Endodermal cell (in vitro differentiated cells): ENCODE data around the gene CLIC1. TPM values are rescaled to one million over a fixed set of nuclear protein-coding genes. Genes with fewer than 3 reads are reported as not detected.

Experiments used
- DNase-seq: peaks from one replicate; pipeline ENCODE4 v3.0.0-alpha.2; 2017
- H3K27ac ChIP-seq: 2 replicates; pipeline ENCODE4 v1.5.1; 2013; ENCODE audit warnings: mild to moderate bottlenecking, low read depth, low read length, moderate library complexity
- H3K27me3 ChIP-seq: 2 replicates; pipeline ENCODE4 v1.6.1; 2013; ENCODE audit warnings: mild to moderate bottlenecking, low read length, moderate library complexity; ENCODE audit not compliant: insufficient read depth, control insufficient read depth, poor library complexity, severe bottlenecking
- H3K36me3 ChIP-seq: 2 replicates; pipeline ENCODE4 v1.7.0; 2013; ENCODE audit warnings: mild to moderate bottlenecking, low read length, moderate library complexity; ENCODE audit not compliant: control insufficient read depth, insufficient read depth
- H3K4me1 ChIP-seq: one replicate; pipeline ENCODE4 v1.7.0; 2013; ENCODE audit warnings: low read length; ENCODE audit not compliant: control insufficient read depth, insufficient read depth
- H3K4me3 ChIP-seq: 2 replicates; pipeline ENCODE4 v1.5.1; 2013; ENCODE audit warnings: mild to moderate bottlenecking, low read length, moderate library complexity
- H3K9ac ChIP-seq: 2 replicates; pipeline ENCODE4 v1.6.1; 2013; ENCODE audit warnings: mild to moderate bottlenecking, low read length, moderate library complexity; ENCODE audit not compliant: poor library complexity, severe bottlenecking; ENCODE audit errors: extremely low read depth
- H3K9me3 ChIP-seq: 2 replicates; pipeline ENCODE4 v1.6.1; 2013; ENCODE audit warnings: mild to moderate bottlenecking, low read length, moderate library complexity; ENCODE audit not compliant: control insufficient read depth
- H3K27ac Mint-ChIP-seq: 2 replicates; pipeline ENCODE4 v1.8.0; 2020; ENCODE audit warnings: mixed read lengths
- H3K27me3 Mint-ChIP-seq: 2 replicates; pipeline ENCODE4 v1.8.0; 2021; ENCODE audit warnings: mild to moderate bottlenecking, mixed read lengths; ENCODE audit not compliant: insufficient read depth
- H3K36me3 Mint-ChIP-seq: 2 replicates; pipeline ENCODE4 v1.8.0; 2020; ENCODE audit warnings: low read depth, mixed read lengths
- H3K4me1 Mint-ChIP-seq: 2 replicates; pipeline ENCODE4 v1.8.0; 2020; ENCODE audit warnings: mixed read lengths
- H3K4me3 Mint-ChIP-seq: 2 replicates; pipeline ENCODE4 v1.8.0; 2020; ENCODE audit warnings: mild to moderate bottlenecking, moderate library complexity, mixed read lengths
- H3K9me3 Mint-ChIP-seq: 2 replicates; pipeline ENCODE4 v1.8.0; 2020; ENCODE audit warnings: mild to moderate bottlenecking, mixed read lengths
- WGBS, 2 experiments: methylation state at CpG; one replicate each; pipeline versions ENCODE4 v1.1.5 to v1.1.7; 2013; ENCODE audit warnings: missing lambda C conversion rate in 2 of 2, mixed read lengths in 1 of 2; ENCODE audit not compliant: insufficient coverage in 1 of 2, insufficient read length in 1 of 2; 5-methylcytosine and 5-hydroxymethylcytosine counted together
- total RNA-seq, 2 donors: library from RNA; stranded (reverse); fragmentation: NEBNext Ultra II Directional in 1 of 2; extraction: Animal tissue kit (Norgen Biotek cat#: 25700) in 1 of 2; gene quantifications; 2 replicates in 1 of 2; 3 replicates in 1 of 2; pipeline ENCODE4 v1.2.1, GENCODE V29; 2021
- TF ChIP-seq, protein P1 (sequence below): fragments of 200-600 bp; sonication (generic); conservative IDR thresholded peaks from 2 replicates; pipeline ENCODE4 v1.5.0; 2021; ENCODE audit warnings: antibody characterized with exemption, mild to moderate bottlenecking

The CLIC1 gene
- total RNA-seq, 2 donors from 2014 or later = 289 to 380 TPM

DNA sequence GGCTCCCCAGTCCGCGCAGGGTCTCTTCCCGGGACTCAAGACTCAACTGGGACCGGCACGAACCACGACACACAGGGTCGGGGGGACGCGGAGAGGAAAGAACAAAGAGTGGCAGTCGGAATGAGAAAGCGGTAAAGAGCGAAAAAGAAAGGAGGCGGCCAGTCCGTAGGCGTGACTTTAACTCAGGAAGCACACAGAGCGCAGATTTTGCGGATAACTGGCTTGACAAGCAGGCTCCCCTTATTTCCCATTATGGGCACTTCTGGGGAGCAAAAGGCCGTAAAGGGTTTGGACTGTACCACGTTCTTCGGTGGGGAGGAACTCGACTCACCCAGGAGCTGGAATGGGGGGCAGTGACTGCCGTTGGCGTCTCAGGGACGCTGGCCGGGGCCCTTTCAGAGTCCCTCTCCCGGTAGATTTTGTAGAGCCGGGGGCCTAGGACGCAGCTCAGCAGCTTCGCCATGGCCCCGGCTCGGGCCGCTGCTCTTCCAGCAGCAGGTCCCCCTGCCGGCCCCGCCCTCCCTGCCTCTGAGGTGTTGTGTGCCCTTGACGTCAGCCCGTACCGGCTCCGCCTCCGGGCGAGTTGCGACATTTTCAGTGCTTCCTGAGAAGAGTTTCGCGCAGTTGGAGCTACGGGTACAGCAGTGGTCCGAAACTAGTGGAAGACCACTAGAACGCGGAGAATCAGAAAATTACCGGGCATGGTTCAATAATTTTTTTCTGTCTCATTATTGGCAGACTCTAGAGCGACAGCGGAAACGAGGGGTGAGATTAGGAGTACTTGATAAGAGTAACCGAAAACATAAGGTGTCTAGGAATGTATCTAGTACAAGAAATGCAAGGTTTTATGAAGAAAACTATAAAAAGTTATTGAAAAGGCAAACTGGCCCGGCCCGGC, 33.3 kb downstream of the CLIC1 start, which contains the start of gene ABHD16A:
TSS of gene ABHD16A (minus strand) at position 506 of the 898 bp plus-strand sequence. CDS start at position 463, 43 bp downstream.
- H3K27ac Mint-ChIP-seq = peak within 1 kb of the TSS; percentile 93
- Histone ChIP-seq H3K27me3 (no peaks in the 10 kb centered on the region), H3K4me3 (peak within 1 kb of the TSS; percentile 97), H3K9ac (peak within 1 kb of the TSS; percentile 90), H3K4me1 (peaks cover 7% of the 10 kb centered on the region), H3K36me3 (peaks cover 22% of the 10 kb centered on the region), H3K27ac (peak within 1 kb of the TSS; percentile 89), H3K9me3 (no peaks in the 10 kb centered on the region)
- peak; percentile 99 for DNase-seq
- H3K4me1 Mint-ChIP-seq = peaks cover 17% of the 10 kb centered on the region
- H3K9me3 Mint-ChIP-seq = no peaks in the 10 kb centered on the region
- H3K27me3 Mint-ChIP-seq = peaks cover 2% of the 10 kb centered on the region
- TF ChIP-seq, protein P1, sequence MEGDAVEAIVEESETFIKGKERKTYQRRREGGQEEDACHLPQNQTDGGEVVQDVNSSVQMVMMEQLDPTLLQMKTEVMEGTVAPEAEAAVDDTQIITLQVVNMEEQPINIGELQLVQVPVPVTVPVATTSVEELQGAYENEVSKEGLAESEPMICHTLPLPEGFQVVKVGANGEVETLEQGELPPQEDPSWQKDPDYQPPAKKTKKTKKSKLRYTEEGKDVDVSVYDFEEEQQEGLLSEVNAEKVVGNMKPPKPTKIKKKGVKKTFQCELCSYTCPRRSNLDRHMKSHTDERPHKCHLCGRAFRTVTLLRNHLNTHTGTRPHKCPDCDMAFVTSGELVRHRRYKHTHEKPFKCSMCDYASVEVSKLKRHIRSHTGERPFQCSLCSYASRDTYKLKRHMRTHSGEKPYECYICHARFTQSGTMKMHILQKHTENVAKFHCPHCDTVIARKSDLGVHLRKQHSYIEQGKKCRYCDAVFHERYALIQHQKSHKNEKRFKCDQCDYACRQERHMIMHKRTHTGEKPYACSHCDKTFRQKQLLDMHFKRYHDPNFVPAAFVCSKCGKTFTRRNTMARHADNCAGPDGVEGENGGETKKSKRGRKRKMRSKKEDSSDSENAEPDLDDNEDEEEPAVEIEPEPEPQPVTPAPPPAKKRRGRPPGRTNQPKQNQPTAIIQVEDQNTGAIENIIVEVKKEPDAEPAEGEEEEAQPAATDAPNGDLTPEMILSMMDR = peak; percentile 27
- H3K4me3 Mint-ChIP-seq = peak within 1 kb of the TSS; percentile 87
- H3K36me3 Mint-ChIP-seq = peaks cover 19% of the 10 kb centered on the region
- WGBS, 2 experiments = 3 to 4% methylated on average over 50 to 54 of the region's 54 CpGs

DNA sequence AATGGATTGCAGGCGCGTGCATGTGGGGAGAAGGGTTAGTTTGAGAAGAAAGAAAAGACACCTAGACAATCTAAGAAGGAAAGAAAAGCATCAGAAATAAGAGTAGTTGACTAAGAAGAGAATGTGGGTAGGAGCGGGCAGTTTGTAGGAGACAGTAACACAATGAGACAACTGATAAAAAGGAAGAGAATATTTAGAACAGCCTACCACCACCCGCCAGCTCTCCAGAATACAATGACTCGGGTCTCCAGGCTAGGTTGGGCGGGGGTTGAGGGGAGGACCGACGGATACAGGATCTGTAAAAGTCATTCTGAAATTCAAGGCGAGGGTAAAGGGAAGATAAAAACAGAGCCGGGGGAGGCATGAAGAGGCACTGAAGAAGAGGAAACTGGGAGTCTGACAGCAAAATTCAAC, 33.9 kb downstream of the CLIC1 start:
- 4 to 5% methylated on average over 7 to 10 of the region's 10 CpGs for WGBS, 2 experiments
- peak overlapping the region; percentile 90 for H3K9ac ChIP-seq
- H3K27me3 ChIP-seq = no peaks in the 10 kb centered on the region
- Mint-ChIP-seq H3K36me3 (peaks cover 25% of the 10 kb centered on the region), H3K9me3 (no peaks in the 10 kb centered on the region), H3K27me3 (peaks cover 2% of the 10 kb centered on the region), H3K4me1 (peaks cover 17% of the 10 kb centered on the region), H3K27ac (peak overlapping the region; percentile 93), H3K4me3 (peak overlapping the region; percentile 87)
- no peak for DNase-seq
- TF ChIP-seq, protein P1 = no peak
- peak overlapping the region; percentile 97 for H3K4me3 ChIP-seq
- H3K36me3 ChIP-seq = peaks cover 27% of the 10 kb centered on the region
- no peaks in the 10 kb centered on the region for H3K9me3 ChIP-seq
- peaks cover 7% of the 10 kb centered on the region for H3K4me1 ChIP-seq
- H3K27ac ChIP-seq = peak overlapping the region; percentile 89

DNA sequence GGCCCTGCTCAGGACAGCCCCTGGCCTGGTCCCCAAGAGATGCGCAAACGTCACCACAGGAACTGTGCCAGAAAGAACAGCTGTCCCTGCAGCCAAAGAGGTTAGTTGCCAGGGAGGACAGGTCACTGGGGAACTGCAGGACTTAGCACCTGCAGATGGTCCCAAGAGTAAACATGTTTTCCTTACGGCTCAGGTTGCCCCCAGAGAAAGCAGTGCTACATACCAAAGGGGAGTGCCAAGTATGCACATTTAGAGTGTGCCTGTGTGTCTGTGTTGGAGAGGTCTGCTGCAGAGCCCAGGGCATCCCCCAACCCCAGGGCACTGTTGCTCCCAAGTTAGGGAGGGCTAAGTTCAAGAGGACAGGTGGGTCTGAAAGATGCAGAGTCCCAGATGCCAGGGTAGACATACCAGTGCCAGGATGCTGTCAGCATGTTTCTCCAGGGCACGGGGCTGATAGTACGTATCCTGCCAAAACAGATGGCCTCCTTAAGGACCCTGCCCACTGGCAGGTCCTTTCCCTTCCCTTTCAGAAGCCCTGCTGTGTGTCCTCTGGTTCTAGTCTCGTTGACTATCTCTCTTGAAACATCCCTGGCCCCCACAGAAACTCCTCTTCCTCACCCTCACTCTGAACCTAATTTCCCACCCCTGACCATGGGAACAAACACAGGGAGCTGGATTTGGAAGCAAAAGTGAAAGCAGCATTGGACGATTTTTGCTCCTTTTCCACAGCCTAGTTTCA, 34.5 kb downstream of the CLIC1 start:
- Histone ChIP-seq H3K27ac (no peak overlapping the region), H3K36me3 (peaks cover 29% of the 10 kb centered on the region), H3K4me1 (peaks cover 7% of the 10 kb centered on the region), H3K4me3 (peak overlapping the region; percentile 97), H3K9me3 (no peaks in the 10 kb centered on the region), H3K9ac (peak overlapping the region; percentile 90), H3K27me3 (no peaks in the 10 kb centered on the region)
- H3K27ac Mint-ChIP-seq = peak overlapping the region; percentile 93
- WGBS, 2 experiments = 66 to 67% methylated on average over 5 to 7 of the region's 7 CpGs
- peaks cover 17% of the 10 kb centered on the region for H3K4me1 Mint-ChIP-seq
- H3K4me3 Mint-ChIP-seq = peak overlapping the region; percentile 87
- H3K27me3 Mint-ChIP-seq = no peaks in the 10 kb centered on the region
- DNase-seq = no peak
- H3K36me3 Mint-ChIP-seq = peaks cover 30% of the 10 kb centered on the region
- TF ChIP-seq, protein P1 = no peak
- no peaks in the 10 kb centered on the region for H3K9me3 Mint-ChIP-seq
